ENCODE data around the gene EHMT1. TPM values are rescaled to one million over a fixed set of nuclear protein-coding genes. Genes with fewer than 3 reads are reported as not detected.

EHMT1 gene
- total and polyA plus RNA-seq, 2 of the 13 experiments (the other 11 are each of a cell fraction or from before 2014, with no cell fraction given) = 23.0 to 27.1 TPM

- no peaks in the 10 kb centered on the region for H3K27me3 ChIP-seq (ENCODE audit: control insufficient read depth in 1 of 2, insufficient read depth in 2 of 2, low read length in 2 of 2)
- no peaks in the 10 kb centered on the region for H3K79me2 ChIP-seq (ENCODE audit: insufficient read depth, low read length)
- WGBS (ENCODE audit: low lambda C conversion rate) = 92% methylated on average over 19 of the region's 31 CpGs
- ChIA-PET CTCF (ENCODE audit: low intra/inter-chr PET ratio, low total read pairs) (no interaction called here), POLR2A (no interaction called here)
- in situ Hi-C loops (cut with HindIII; ENCODE audit: extremely low pct_ligation_motif_present, low pct_unique_long_range_greater_than_20kb) (no loop called here), intact Hi-C loops (cut with micrococcal nuclease; ENCODE audit: unreplicated experiment) (no loop called here)
- no peak overlapping the region for H3K4me3 ChIP-seq (replicated peaks in 1 of 3; ENCODE audit: insufficient read depth in 1 of 3, low read depth in 2 of 3, low read length in 3 of 3)
- H4K20me1 ChIP-seq (ENCODE audit: insufficient read depth, low read length) = no peaks in the 10 kb centered on the region
- no peak overlapping the region for H3K4me2 ChIP-seq (ENCODE audit: low read depth, low read length)
- H3K4me1 ChIP-seq (ENCODE audit: insufficient read depth, low read length) = no peaks in the 10 kb centered on the region
- no peak overlapping the region for H2AFZ ChIP-seq (ENCODE audit: low read length)
- no peak for DNase-seq (ENCODE audit: low spot score)
- BruUV-seq (replicated peaks) = no TSS peak
- H3K9ac ChIP-seq (ENCODE audit: insufficient read depth, low read depth, low read length) = no peak overlapping the region
- no peak for FAIRE-seq
- H3K36me3 ChIP-seq (replicated peaks in 1 of 2; ENCODE audit: control insufficient read depth in 1 of 2, insufficient read depth in 2 of 2, low read length in 2 of 2) = peaks cover 24 to 55% of the 10 kb centered on the region in 2 experiments; a peak in 4 of 5 replicates
- TF ChIP-seq HOMEZ (CRISPR knock-in tag; IDR thresholded peaks at IDR 0.05; ENCODE audit: low read depth) (no peak), NCOA1 (CRISPR knock-in tag; IDR thresholded peaks at IDR 0.05) (no peak), EED (CRISPR knock-in tag; IDR thresholded peaks at IDR 0.05) (no peak), ZNF512B (CRISPR knock-in tag; IDR thresholded peaks at IDR 0.05; ENCODE audit: borderline replicate concordance) (no peak), RORA (CRISPR knock-in tag; IDR thresholded peaks at IDR 0.05) (no peak), SETDB1 (CRISPR knock-in tag; IDR thresholded peaks at IDR 0.05; ENCODE audit: borderline replicate concordance) (no peak), CREB3 (CRISPR knock-in tag; IDR thresholded peaks at IDR 0.05) (no peak), RBM39 (IDR thresholded peaks at IDR 0.05; ENCODE audit: low read depth, low read length, poor library complexity, severe bottlenecking) (no peak), ATF7 (IDR thresholded peaks at IDR 0.05) (no peak), ATF7 (CRISPR knock-in tag; IDR thresholded peaks at IDR 0.05) (no peak), FOXO1 (CRISPR knock-in tag; IDR thresholded peaks at IDR 0.05) (no peak), GMEB2 (CRISPR knock-in tag; IDR thresholded peaks at IDR 0.05; ENCODE audit: low read depth) (no peak), ZNF614 (CRISPR knock-in tag; IDR thresholded peaks at IDR 0.05; ENCODE audit: borderline replicate concordance) (no peak), CBFB (CRISPR knock-in tag; IDR thresholded peaks at IDR 0.05) (no peak)
- H3K27ac ChIP-seq (ENCODE audit: extremely low read length, insufficient read depth, low read length) = no peak overlapping the region
- no peak for ATAC-seq
- H3K9me3 ChIP-seq (ENCODE audit: low read length) = no peaks in the 10 kb centered on the region
Measured at GRCh38 chr9:137800196-137801022, 181.6 kb downstream of the EHMT1 start.

Measured in HepG2 (cell line).